Superior temporal gyrus (tissue), 1 donor: ENCODE results near the gene CAPZB.
A peak's percentile ranks its signal among the peaks of the same experiment; 100 is the strongest.
"Not testable (repeated sequence)": the region's sequence is repeated elsewhere in the genome, so short reads cannot be mapped to it uniquely, and the experiment has no call there.

Source experiments
- DNase-seq: peaks from one replicate; pipeline ENCODE4 v3.0.0-alpha.2; 2016; ENCODE audit errors: extremely low spot score

Gene CAPZB

GRCh38 chr1:19310720-19311502 lies 174.4 kb downstream of the CAPZB start:
- peak; percentile 13 for DNase-seq

GRCh38 chr1:19310061-19310460 lies 175.3 kb downstream of the CAPZB start:
- no peak for DNase-seq

GRCh38 chr1:19309123-19309813 lies 176.1 kb downstream of the CAPZB start:
- no peak for DNase-seq

GRCh38 chr1:19308509-19308907 lies 176.8 kb downstream of the CAPZB start:
- no peak for DNase-seq

GRCh38 chr1:19307794-19308508 lies 177.4 kb downstream of the CAPZB start:
- DNase-seq: no peak

GRCh38 chr1:19306941-19307340 lies 178.4 kb downstream of the CAPZB start:
- no peak for DNase-seq

GRCh38 chr1:19305880-19306279 lies 179.5 kb downstream of the CAPZB start:
- no peak for DNase-seq

GRCh38 chr1:19304081-19304480 lies 181.3 kb downstream of the CAPZB start:
- not testable (repeated sequence) for DNase-seq

GRCh38 chr1:19300211-19300610 lies 185.1 kb downstream of the CAPZB start:
- no peak for DNase-seq

- DNase-seq: no peak
Observed at GRCh38 chr1:19294638-19295037, 190.7 kb downstream of the CAPZB start.

- no peak for DNase-seq
Observed at GRCh38 chr1:19289244-19289643, 196.1 kb downstream of the CAPZB start.
